B cell (primary cell): ENCODE results near the gene DERA. TPM values are rescaled to one million over a fixed set of nuclear protein-coding genes. Genes with fewer than 3 reads are reported as not detected.

Experiments
- ATAC-seq: fragments of 200-7000 bp; cut with Tn5 transposase; one replicate; pipeline ENCODE4 v1.10.0; 2021; ENCODE audit warnings: low read depth, mild to moderate bottlenecking, moderate number of reproducible peaks, moderate library complexity
- CTCF ChIA-PET: fragments of 350-600 bp; sonication (Branson Sonifier 250); formaldehyde crosslinking; loops from one replicate; lab custom pipeline; 2021; ENCODE audit warnings: antibody characterized with exemption, inconsistent platforms; lab: Charles Lee
- POLR2A ChIA-PET: fragments of 350-600 bp; sonication (Branson Sonifier 250); formaldehyde crosslinking; loops from one replicate; lab custom pipeline; 2021; ENCODE audit warnings: antibody characterized with exemption; lab: Charles Lee
- DNase-seq: peaks from one replicate; pipeline ENCODE4 v3.0.0; 2013
- H2AFZ ChIP-seq: 2 replicates; pipeline ENCODE4 v1.6.1; 2012; ENCODE audit warnings: mild to moderate bottlenecking, low read depth, low read length; ENCODE audit not compliant: insufficient read depth, poor library complexity, severe bottlenecking
- H3K27ac ChIP-seq, 2 donors: 1 replicate in 1 of 2; 2 replicates in 1 of 2; pipeline ENCODE4 v1.5.1; 2012 to 2013; ENCODE audit warnings: low read length in 2 of 2, mild to moderate bottlenecking in 2 of 2, moderate library complexity in 1 of 2
- H3K27me3 ChIP-seq, 4 experiments: fragments of 200-600 bp in 1 of 4; sonication (generic) in 1 of 4; replicated peaks in 1 of 4; 1 replicate in 2 of 4; 2 replicates in 2 of 4; pipeline versions ENCODE4 v1.6.1 to v1.7.0; 2013 to 2016; ENCODE audit warnings: low read length in 3 of 4, mild to moderate bottlenecking in 2 of 4, mixed read lengths in 1 of 4, moderate library complexity in 1 of 4; ENCODE audit not compliant: insufficient read depth in 4 of 4, control insufficient read depth in 3 of 4; ENCODE audit errors: control extremely low read depth in 1 of 4
- H3K36me3 ChIP-seq, 2 experiments: replicated peaks in 1 of 2; 1 replicate in 1 of 2; 2 replicates in 1 of 2; pipeline versions ENCODE4 v1.6.1 to v1.7.1; 2013; ENCODE audit warnings: low read length in 1 of 2; ENCODE audit not compliant: insufficient read depth in 2 of 2, control insufficient read depth in 1 of 2; ENCODE audit errors: control extremely low read depth in 1 of 2, extremely low read depth in 1 of 2
- H3K4me1 ChIP-seq, 2 donors: fragments of 200-600 bp in 1 of 2; sonication (generic) in 1 of 2; 1 replicate in 1 of 2; 2 replicates in 1 of 2; pipeline versions ENCODE4 v1.5.1 to v1.6.1; 2013 to 2017; ENCODE audit warnings: low read length in 2 of 2; ENCODE audit not compliant: control insufficient read depth in 2 of 2, insufficient read depth in 2 of 2
- H3K4me2 ChIP-seq: replicated peaks from 2 replicates; pipeline ENCODE3; 2012; ENCODE audit warnings: mild to moderate bottlenecking, low read depth, low read length; ENCODE audit not compliant: poor library complexity, severe bottlenecking
- H3K4me3 ChIP-seq, 5 experiments: fragments of 200-600 bp in 1 of 5; sonication (generic) in 1 of 5; 1 replicate in 3 of 5; 2 replicates in 2 of 5; pipeline versions ENCODE4 v1.5.1 to v1.7.0; 2011 to 2016; ENCODE audit warnings: low read length in 4 of 5, mild to moderate bottlenecking in 4 of 5, low read depth in 2 of 5, control low read depth in 1 of 5, moderate library complexity in 1 of 5; ENCODE audit not compliant: insufficient read depth in 1 of 5; ENCODE audit errors: control extremely low read depth in 1 of 5, extremely low read depth in 1 of 5
- H3K79me2 ChIP-seq: fragments of 200-600 bp; sonication (generic); one replicate; pipeline ENCODE4 v1.6.0; 2016; ENCODE audit warnings: low read length; ENCODE audit not compliant: control insufficient read depth, insufficient read depth
- H3K9ac ChIP-seq: fragments of 200-600 bp; sonication (generic); 2 replicates; pipeline ENCODE4 v1.6.1; 2017; ENCODE audit warnings: mild to moderate bottlenecking, low read length, moderate library complexity
- H3K9me3 ChIP-seq, 3 donors: one replicate each; pipeline versions ENCODE4 v1.6.1 to v1.7.1; 2013; ENCODE audit warnings: low read length in 2 of 3; ENCODE audit not compliant: control insufficient read depth in 2 of 3, insufficient read depth in 1 of 3; ENCODE audit errors: control extremely low read depth in 1 of 3
- H4K20me1 ChIP-seq: 2 replicates; pipeline ENCODE4 v1.6.0; 2012; ENCODE audit warnings: mild to moderate bottlenecking, low read length; ENCODE audit not compliant: insufficient read depth, control insufficient read depth, poor library complexity, severe bottlenecking
- H3K27ac Mint-ChIP-seq: one replicate; pipeline ENCODE4 v1.8.0; 2021; ENCODE audit warnings: mixed read lengths
- H3K27me3 Mint-ChIP-seq: one replicate; pipeline ENCODE4 v1.8.0; 2021; ENCODE audit warnings: mixed read lengths
- H3K4me1 Mint-ChIP-seq: one replicate; pipeline ENCODE4 v1.8.0; 2021; ENCODE audit warnings: mixed read lengths
- H3K4me3 Mint-ChIP-seq: one replicate; pipeline ENCODE4 v1.8.0; 2021; ENCODE audit warnings: mixed read lengths
- H3K9me3 Mint-ChIP-seq: one replicate; pipeline ENCODE4 v1.8.0; 2022; ENCODE audit warnings: mixed read lengths; ENCODE audit not compliant: insufficient read depth
- EZH2 ChIP-seq: IDR thresholded peaks from 2 replicates; pipeline ENCODE4 v1.6.1; 2012; ENCODE audit warnings: borderline replicate concordance, low read depth, mild to moderate bottlenecking, moderate library complexity, low read length; ENCODE audit not compliant: insufficient read depth, poor library complexity, severe bottlenecking
- WGBS: methylation state at CpG from one replicate; pipeline ENCODE4 v1.1.5; 2013; ENCODE audit warnings: missing lambda C conversion rate; ENCODE audit not compliant: insufficient coverage; 5-methylcytosine and 5-hydroxymethylcytosine counted together
- intact Hi-C: fragments of 100-400 bp; cut with micrococcal nuclease; formaldehyde crosslinking; loops from one replicate; pipeline ENCODE4 v1.10.0; 2022
- polyA plus RNA-seq: library from polyadenylated mRNA; depleted of rRNA; stranded (reverse); fragments of >200 nt; gene quantifications from 2 replicates; pipeline ENCODE4 v1.2.3, GENCODE V29; 2012
- total RNA-seq, 2 donors: library from RNA; stranded (reverse); fragments of 120-200 nt in 1 of 2; gene quantifications; 1 replicate in 1 of 2; 2 replicates in 1 of 2; pipeline versions ENCODE4 v1.2.3 to v1.2.4, GENCODE V29; 2013 to 2022
- TF ChIP-seq, protein P1 (sequence below): fragments of 200-600 bp; IDR thresholded peaks from one replicate; pipeline ENCODE4 v1.8.0; 2022; ENCODE audit warnings: antibody characterized with exemption, mild to moderate bottlenecking

The DERA gene
- total and polyA plus RNA-seq, 2 donors (not counting 1 experiment from before 2014, with no cell fraction given): 9.4 to 20.5 TPM

DNA sequence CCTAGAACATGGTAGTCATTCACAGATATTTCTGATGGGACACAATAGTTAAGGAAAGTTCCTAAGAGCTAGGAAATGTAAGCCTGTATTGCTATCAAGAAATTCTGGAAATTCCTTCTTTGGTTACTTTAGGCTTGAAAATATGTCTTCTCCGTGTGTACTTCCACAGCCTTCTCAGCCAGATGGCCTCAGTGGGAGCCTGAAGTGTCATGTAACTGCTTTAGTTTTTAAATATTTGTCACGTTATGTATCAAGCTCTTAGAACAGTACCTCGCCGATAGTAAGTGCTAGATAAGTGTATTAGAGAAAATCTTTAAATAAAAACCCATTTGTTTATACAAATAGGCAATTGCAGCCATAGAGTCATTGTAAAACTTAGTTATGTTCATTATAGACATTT lies 95.6 kb downstream of the DERA start:
- Mint-ChIP-seq H3K27me3 (no peaks in the 10 kb centered on the region), H3K9me3 (no peaks in the 10 kb centered on the region), H3K27ac (no peak overlapping the region), H3K4me1 (no peaks in the 10 kb centered on the region), H3K4me3 (no peak overlapping the region)
- no peak overlapping the region for H3K9ac ChIP-seq
- H3K4me1 ChIP-seq: no peaks in the 10 kb centered on the region
- TF ChIP-seq, protein P1, sequence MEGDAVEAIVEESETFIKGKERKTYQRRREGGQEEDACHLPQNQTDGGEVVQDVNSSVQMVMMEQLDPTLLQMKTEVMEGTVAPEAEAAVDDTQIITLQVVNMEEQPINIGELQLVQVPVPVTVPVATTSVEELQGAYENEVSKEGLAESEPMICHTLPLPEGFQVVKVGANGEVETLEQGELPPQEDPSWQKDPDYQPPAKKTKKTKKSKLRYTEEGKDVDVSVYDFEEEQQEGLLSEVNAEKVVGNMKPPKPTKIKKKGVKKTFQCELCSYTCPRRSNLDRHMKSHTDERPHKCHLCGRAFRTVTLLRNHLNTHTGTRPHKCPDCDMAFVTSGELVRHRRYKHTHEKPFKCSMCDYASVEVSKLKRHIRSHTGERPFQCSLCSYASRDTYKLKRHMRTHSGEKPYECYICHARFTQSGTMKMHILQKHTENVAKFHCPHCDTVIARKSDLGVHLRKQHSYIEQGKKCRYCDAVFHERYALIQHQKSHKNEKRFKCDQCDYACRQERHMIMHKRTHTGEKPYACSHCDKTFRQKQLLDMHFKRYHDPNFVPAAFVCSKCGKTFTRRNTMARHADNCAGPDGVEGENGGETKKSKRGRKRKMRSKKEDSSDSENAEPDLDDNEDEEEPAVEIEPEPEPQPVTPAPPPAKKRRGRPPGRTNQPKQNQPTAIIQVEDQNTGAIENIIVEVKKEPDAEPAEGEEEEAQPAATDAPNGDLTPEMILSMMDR: no peak
- TF ChIP-seq EZH2: no peak
- ChIA-PET POLR2A (no interaction called here), CTCF (no interaction called here)
- peaks cover 2% of the 10 kb centered on the region in 2 experiments for H3K36me3 ChIP-seq
- intact Hi-C loops: no loop called here
- WGBS: no CpG with 5 or more reads among the region's 4 CpGs
- no peaks in the 10 kb centered on the region for H3K27me3 ChIP-seq
- no peaks in the 10 kb centered on the region for H3K9me3 ChIP-seq
- H3K4me3 ChIP-seq: no peak overlapping the region
- DNase-seq: no peak
- no peak overlapping the region for H3K27ac ChIP-seq
- H4K20me1 ChIP-seq: no peaks in the 10 kb centered on the region
- H3K79me2 ChIP-seq: no peaks in the 10 kb centered on the region
- no peak overlapping the region for H2AFZ ChIP-seq
- no peak for ATAC-seq
- H3K4me2 ChIP-seq: no peak overlapping the region

DNA sequence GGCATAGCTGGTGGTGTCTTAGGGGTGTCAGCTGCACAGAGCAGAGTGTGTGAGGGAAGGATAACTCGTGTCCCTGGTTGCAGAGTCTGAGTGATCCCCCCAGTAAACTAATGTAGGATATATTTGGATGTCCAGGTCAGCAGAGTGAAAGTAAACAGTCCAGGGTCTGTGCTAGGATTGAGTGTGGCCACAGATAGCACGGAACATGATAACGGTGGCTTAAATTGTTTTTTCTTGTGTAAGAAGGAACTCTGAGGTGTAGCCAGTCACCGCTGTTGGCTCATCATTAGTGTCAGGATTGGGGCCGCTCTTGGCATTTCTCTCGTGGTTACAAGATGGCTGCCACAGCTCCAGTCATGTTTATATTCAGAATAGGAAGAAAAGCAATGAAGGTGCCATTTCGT lies 97.3 kb downstream of the DERA start:
- Histone ChIP-seq H2AFZ (no peak overlapping the region), H3K27ac (no peak overlapping the region), H3K9me3 (peaks cover 0 to 3% (median 1%) of the 10 kb centered on the region in 3 donors), H3K4me2 (no peak overlapping the region), H4K20me1 (no peaks in the 10 kb centered on the region), H3K4me1 (no peaks in the 10 kb centered on the region), H3K27me3 (no peaks in the 10 kb centered on the region), H3K9ac (no peak overlapping the region), H3K79me2 (no peaks in the 10 kb centered on the region), H3K36me3 (peaks cover 2% of the 10 kb centered on the region in 2 experiments), H3K4me3 (no peak overlapping the region)
- CTCF ChIA-PET: interaction anchor here (0.6 kb wide), 1 partner anchor 101 kb away, joined by 3 read pairs; no protein-coding TSS in a partner anchor
- ATAC-seq (no peak), DNase-seq (no peak)
- Mint-ChIP-seq H3K9me3 (peaks cover 5% of the 10 kb centered on the region), H3K4me1 (no peaks in the 10 kb centered on the region), H3K27ac (no peak overlapping the region), H3K27me3 (no peaks in the 10 kb centered on the region), H3K4me3 (no peak overlapping the region)
- 96% methylated on average over 7 of the region's 7 CpGs for WGBS
- intact Hi-C loops: no loop called here
- TF ChIP-seq, protein P1: no peak
- TF ChIP-seq EZH2: no peak
- POLR2A ChIA-PET: no interaction called here
